Stimulated activated effector memory CD8-positive, alpha-beta T cell treated with anti-CD3 and anti-CD28 coated beads, Interleukin-12 subunit alpha, Interleukin-12 subunit beta, amount 100 ng/mL, for 72 hours (primary cell): ENCODE results near the gene TTC7B.
A peak's percentile ranks its signal among the peaks of the same experiment; 100 is the strongest.

Source experiments
- ATAC-seq: fragments of 150-1000 bp; cut with Tn5 transposase; 2 replicates; pipeline ENCODE4 v1.10.0; 2021
- DNase-seq, 2 donors: peaks; one replicate each; pipeline ENCODE4 v3.0.0; 2021 to 2022; ENCODE audit warnings: low spot score in 2 of 2
- H3K27ac Mint-ChIP-seq: one replicate; pipeline ENCODE4 v1.8.0; 2022; ENCODE audit warnings: mild to moderate bottlenecking, mixed read lengths
- H3K36me3 Mint-ChIP-seq: one replicate; pipeline ENCODE4 v1.8.0; 2022; ENCODE audit warnings: mild to moderate bottlenecking, mixed read lengths
- H3K4me1 Mint-ChIP-seq: one replicate; pipeline ENCODE4 v1.8.0; 2022; ENCODE audit warnings: mixed read lengths
- H3K4me3 Mint-ChIP-seq: one replicate; pipeline ENCODE4 v1.8.0; 2022; ENCODE audit warnings: mild to moderate bottlenecking, mixed read lengths
- H3K9me3 Mint-ChIP-seq: one replicate; pipeline ENCODE4 v1.8.0; 2022; ENCODE audit warnings: mixed read lengths

The TTC7B gene

DNA sequence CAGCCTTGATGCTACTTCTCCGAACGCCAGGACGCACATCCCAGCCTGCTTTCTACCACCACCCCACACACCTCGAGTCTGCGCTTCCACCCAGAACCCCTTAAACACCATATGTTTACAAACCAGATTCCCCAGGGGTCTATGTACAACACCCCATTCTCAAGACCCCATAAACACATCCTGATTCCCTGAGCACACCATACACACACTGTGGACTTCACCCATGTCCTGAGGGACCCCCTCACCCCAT is 733 bp downstream of the TTC7B start:
- ATAC-seq = no peak
- peaks cover 16% of the 10 kb centered on the region for H3K4me1 Mint-ChIP-seq

GRCh38 chr14:90814806-90815571 is 1.2 kb downstream of the TTC7B start:
- Mint-ChIP-seq H3K4me3 (peak overlapping the region; percentile 50), H3K4me1 (peaks cover 11% of the 10 kb centered on the region), H3K36me3 (no peaks in the 10 kb centered on the region), H3K27ac (no peak overlapping the region), H3K9me3 (no peaks in the 10 kb centered on the region)
- DNase-seq (no peak), ATAC-seq (no peak)

More for the DNA sequence above, 733 bp downstream of the TTC7B start:
- Mint-ChIP-seq H3K36me3 (no peaks in the 10 kb centered on the region), H3K4me3 (peak overlapping the region; percentile 50), H3K27ac (no peak overlapping the region), H3K9me3 (no peaks in the 10 kb centered on the region)
- DNase-seq = no peak

- DNase-seq = no peak
- Mint-ChIP-seq H3K4me1 (peaks cover 6% of the 10 kb centered on the region), H3K27ac (no peak overlapping the region), H3K9me3 (no peaks in the 10 kb centered on the region), H3K36me3 (no peaks in the 10 kb centered on the region), H3K4me3 (no peak overlapping the region)
- ATAC-seq = no peak
These were observed 2.8 kb downstream of the TTC7B start for GRCh38 chr14:90813442-90813841.

DNA sequence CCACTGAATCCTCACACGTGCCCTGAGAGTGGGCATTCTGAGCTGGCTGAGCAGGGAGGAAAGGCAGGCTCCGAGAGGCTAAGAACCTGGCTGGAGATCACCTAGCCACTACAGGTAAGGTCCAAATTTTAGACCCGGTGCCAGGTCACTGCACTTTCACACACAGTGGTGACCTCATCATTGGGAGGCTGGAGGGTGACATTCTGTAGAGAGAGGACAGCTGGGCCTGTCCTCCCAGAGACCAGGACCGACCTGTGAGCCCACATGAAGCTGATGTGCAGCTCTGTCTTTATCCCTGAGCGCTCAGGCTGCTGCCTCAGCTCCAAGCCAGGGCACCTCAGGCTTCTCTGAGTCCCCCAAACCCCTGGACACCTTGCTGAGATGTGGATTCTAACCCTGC is 4.1 kb downstream of the TTC7B start:
- Mint-ChIP-seq H3K27ac (no peak overlapping the region), H3K4me1 (peaks cover 6% of the 10 kb centered on the region), H3K9me3 (no peaks in the 10 kb centered on the region), H3K36me3 (no peaks in the 10 kb centered on the region), H3K4me3 (no peak overlapping the region)
- DNase-seq (no peak), ATAC-seq (no peak)

DNA sequence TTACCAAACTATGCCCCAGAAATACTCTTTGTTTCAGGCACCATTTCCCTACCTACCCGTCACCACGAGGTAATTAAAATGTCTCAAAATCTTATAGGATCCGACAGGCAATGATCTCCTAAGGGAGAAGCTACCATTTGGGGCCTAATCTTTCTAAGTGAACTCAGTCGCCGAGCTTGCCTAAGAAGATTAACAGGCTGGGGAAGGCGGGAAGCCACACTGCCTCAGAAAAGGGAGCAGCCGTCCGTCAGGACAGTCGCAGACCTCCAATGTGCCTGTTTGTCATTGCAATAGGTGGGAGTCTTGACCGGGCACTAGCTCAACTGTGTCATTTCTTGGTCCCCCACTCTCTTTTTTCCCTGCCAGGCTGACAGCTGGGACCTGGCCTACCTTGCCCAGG is 4.6 kb downstream of the TTC7B start:
- no peaks in the 10 kb centered on the region for H3K9me3 Mint-ChIP-seq
- H3K36me3 Mint-ChIP-seq = no peaks in the 10 kb centered on the region
- no peak for DNase-seq
- peaks cover 6% of the 10 kb centered on the region for H3K4me1 Mint-ChIP-seq
- no peak for ATAC-seq
- H3K27ac Mint-ChIP-seq = no peak overlapping the region
- no peak overlapping the region for H3K4me3 Mint-ChIP-seq

- no peak overlapping the region for H3K4me3 Mint-ChIP-seq
These were observed 5.4 kb downstream of the TTC7B start for GRCh38 chr14:90810806-90811205.

GRCh38 chr14:90809530-90810312 is 6.5 kb downstream of the TTC7B start:
- Mint-ChIP-seq H3K27ac (no peak overlapping the region), H3K9me3 (no peaks in the 10 kb centered on the region), H3K4me1 (no peaks in the 10 kb centered on the region), H3K36me3 (no peaks in the 10 kb centered on the region), H3K4me3 (no peak overlapping the region)
- ATAC-seq (no peak), DNase-seq (no peak)

More at GRCh38 chr14:90810806-90811205, 5.4 kb downstream of the TTC7B start:
- Mint-ChIP-seq H3K9me3 (no peaks in the 10 kb centered on the region), H3K36me3 (no peaks in the 10 kb centered on the region), H3K4me1 (peaks cover 6% of the 10 kb centered on the region), H3K27ac (no peak overlapping the region)
- DNase-seq (no peak), ATAC-seq (no peak)

- DNase-seq (no peak), ATAC-seq (no peak)
- Mint-ChIP-seq H3K4me3 (no peak overlapping the region), H3K36me3 (no peaks in the 10 kb centered on the region), H3K4me1 (no peaks in the 10 kb centered on the region), H3K9me3 (no peaks in the 10 kb centered on the region), H3K27ac (no peak overlapping the region)
These were observed 7.3 kb downstream of the TTC7B start for GRCh38 chr14:90808759-90809529.

DNA sequence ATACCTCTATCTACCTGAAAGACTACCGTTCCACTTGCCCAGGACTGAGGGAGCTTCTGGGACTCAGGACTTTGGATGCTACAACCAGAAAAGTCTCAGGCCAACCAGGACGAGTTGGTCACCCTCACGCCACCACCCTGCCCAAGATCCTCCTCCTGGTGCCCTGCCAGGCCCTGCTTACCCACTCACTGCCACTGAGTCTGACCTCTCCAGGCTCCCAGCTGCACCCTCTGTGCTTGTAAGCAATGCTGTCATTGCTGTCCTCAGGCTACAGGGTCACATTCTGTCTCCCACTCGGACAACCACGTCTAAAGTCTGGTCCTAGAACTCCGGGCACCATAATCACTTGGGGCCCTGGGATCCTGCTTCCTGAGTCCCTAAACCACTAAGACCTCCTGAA is 9.2 kb downstream of the TTC7B start:
- peak overlapping the region; percentile 15 for H3K27ac Mint-ChIP-seq
- H3K4me3 Mint-ChIP-seq = no peak overlapping the region
- H3K9me3 Mint-ChIP-seq = no peaks in the 10 kb centered on the region
- H3K4me1 Mint-ChIP-seq = no peaks in the 10 kb centered on the region
- ATAC-seq (no peak), DNase-seq (no peak)
- H3K36me3 Mint-ChIP-seq = no peaks in the 10 kb centered on the region

DNA sequence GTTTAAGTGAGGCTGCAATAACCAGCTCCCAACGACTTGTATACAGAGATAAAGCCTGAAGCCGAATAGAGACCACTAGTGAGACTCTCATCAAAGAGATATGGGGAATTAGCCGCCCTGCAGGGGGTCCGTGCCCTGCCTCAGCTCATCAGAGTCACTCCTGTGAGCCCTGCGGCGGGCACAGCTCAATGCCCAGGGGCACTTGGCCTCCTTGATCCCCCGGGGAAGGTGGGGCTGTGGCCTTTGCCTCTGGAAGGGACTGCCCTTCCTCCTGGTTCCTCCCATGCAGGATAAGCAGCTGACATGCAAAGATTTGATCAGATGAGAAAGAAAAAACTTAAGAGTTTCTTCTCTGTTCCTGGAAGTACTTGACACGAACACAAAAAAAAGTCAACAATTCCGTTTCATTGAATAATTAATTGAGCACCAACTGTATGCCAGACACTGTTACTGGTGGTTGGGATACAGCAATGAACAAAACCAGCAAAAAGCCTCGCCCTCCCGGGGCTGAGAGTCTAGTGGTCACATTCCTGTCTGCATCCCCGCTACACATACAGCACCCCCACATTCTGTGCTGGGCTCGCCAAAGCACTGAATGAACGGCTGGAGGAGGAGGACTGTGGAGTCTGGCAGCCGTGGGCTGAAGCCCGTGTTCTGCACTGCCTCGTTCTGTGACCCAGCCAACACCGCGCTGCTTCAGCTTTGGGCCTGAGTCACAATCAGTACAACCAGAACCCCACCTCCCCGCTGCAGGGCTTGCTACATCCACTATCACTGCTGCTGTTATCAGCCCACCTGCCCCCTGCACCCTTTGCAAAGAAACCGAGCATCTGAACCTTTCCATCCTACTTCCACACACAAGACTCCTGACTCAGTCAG is 10.3 kb downstream of the TTC7B start:
- peaks cover 7% of the 10 kb centered on the region for H3K4me1 Mint-ChIP-seq
- no peaks in the 10 kb centered on the region for H3K36me3 Mint-ChIP-seq
- ATAC-seq (no peak), DNase-seq (no peak)
- no peak overlapping the region for H3K27ac Mint-ChIP-seq
- H3K4me3 Mint-ChIP-seq = no peak overlapping the region
- no peaks in the 10 kb centered on the region for H3K9me3 Mint-ChIP-seq

DNA sequence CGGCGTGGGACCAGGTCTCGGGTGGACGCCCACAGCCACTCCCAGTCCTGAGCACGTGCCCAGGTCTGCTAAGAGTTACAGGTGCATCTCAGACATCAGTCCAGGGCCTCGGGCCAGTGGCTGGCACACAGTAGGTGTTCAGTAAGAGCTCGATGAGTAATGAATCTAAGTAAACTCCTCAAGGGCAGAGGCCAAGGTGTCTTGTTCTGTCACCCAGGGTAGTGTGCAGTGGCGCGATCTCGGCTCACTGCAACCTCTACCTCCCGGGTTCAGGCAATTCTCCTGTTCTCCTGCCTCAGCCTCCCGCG is 11.2 kb downstream of the TTC7B start:
- Mint-ChIP-seq H3K36me3 (no peaks in the 10 kb centered on the region), H3K4me1 (peaks cover 9% of the 10 kb centered on the region), H3K27ac (no peak overlapping the region), H3K9me3 (no peaks in the 10 kb centered on the region), H3K4me3 (no peak overlapping the region)
- DNase-seq = no peak
- no peak for ATAC-seq

- H3K9me3 Mint-ChIP-seq = no peaks in the 10 kb centered on the region
- H3K4me1 Mint-ChIP-seq = peaks cover 9% of the 10 kb centered on the region
- DNase-seq (no peak), ATAC-seq (no peak)
- H3K4me3 Mint-ChIP-seq = no peak overlapping the region
- no peaks in the 10 kb centered on the region for H3K36me3 Mint-ChIP-seq
- H3K27ac Mint-ChIP-seq = no peak overlapping the region
These were observed 11.7 kb downstream of the TTC7B start for GRCh38 chr14:90804292-90805083.

GRCh38 chr14:90803249-90803648 is 13.0 kb downstream of the TTC7B start:
- Mint-ChIP-seq H3K4me3 (no peak overlapping the region), H3K4me1 (peaks cover 9% of the 10 kb centered on the region), H3K27ac (no peak overlapping the region), H3K9me3 (no peaks in the 10 kb centered on the region), H3K36me3 (no peaks in the 10 kb centered on the region)
- no peak for DNase-seq
- no peak for ATAC-seq

- Mint-ChIP-seq H3K4me1 (peaks cover 9% of the 10 kb centered on the region), H3K4me3 (no peak overlapping the region), H3K27ac (peak overlapping the region; percentile 11), H3K36me3 (no peaks in the 10 kb centered on the region), H3K9me3 (no peaks in the 10 kb centered on the region)
- no peak for ATAC-seq
- no peak for DNase-seq
These were observed 16.8 kb downstream of the TTC7B start for GRCh38 chr14:90799420-90799819.
